ENCODE data around the gene IFNLR1.

- TF ChIP-seq CTCF (IDR thresholded peaks at IDR 0.05) (no peak), POLR2A (IDR thresholded peaks at IDR 0.05) (no peak)
These were observed 78.5 kb downstream of the IFNLR1 start for GRCh38 chr1:24108334-24109165.

All from testis (tissue), 2 donors.